WTC11 (cell line): ENCODE measurements around the gene UBL4A. TPM values are rescaled to one million over a fixed set of nuclear protein-coding genes. Genes with fewer than 3 reads are reported as not detected.

Experiments
- ATAC-seq: fragments of 200-7000 bp; cut with Tn5 transposase; 2 replicates; pipeline ENCODE4 v1.10.0; 2021; ENCODE audit warnings: mild to moderate bottlenecking, moderate library complexity
- CTCF ChIA-PET: fragments of 300-600 bp; sonication (Branson Sonifier 250); formaldehyde crosslinking; loops from one replicate; lab custom pipeline; 2021; ENCODE audit warnings: antibody characterized with exemption; lab: Charles Lee
- POLR2A ChIA-PET: fragments of 350-600 bp; sonication (Branson Sonifier 250); formaldehyde crosslinking; loops from one replicate; lab custom pipeline; 2021; ENCODE audit warnings: antibody characterized with exemption; lab: Charles Lee
- DNase-seq: peaks from one replicate; pipeline ENCODE4 v3.0.0; 2021; ENCODE audit warnings: low spot score
- H3K27ac Mint-ChIP-seq: 2 replicates; pipeline ENCODE4 v1.8.0; 2021; ENCODE audit warnings: mixed read lengths
- H3K27me3 Mint-ChIP-seq: 2 replicates; pipeline ENCODE4 v1.8.0; 2021; ENCODE audit warnings: low read depth, mild to moderate bottlenecking, moderate library complexity, mixed read lengths
- H3K36me3 Mint-ChIP-seq: 2 replicates; pipeline ENCODE4 v1.8.0; 2021; ENCODE audit warnings: mixed read lengths
- H3K4me1 Mint-ChIP-seq: 2 replicates; pipeline ENCODE4 v1.8.0; 2022; ENCODE audit warnings: mixed read lengths
- H3K4me3 Mint-ChIP-seq: 2 replicates; pipeline ENCODE4 v1.8.0; 2021; ENCODE audit warnings: mild to moderate bottlenecking, moderate library complexity, mixed read lengths
- H3K9me3 Mint-ChIP-seq: 2 replicates; pipeline ENCODE4 v1.8.0; 2021; ENCODE audit warnings: mixed read lengths
- CBFB ChIP-seq: sonication (generic); formaldehyde crosslinking; IDR thresholded peaks from 2 replicates; pipeline ENCODE4 v1.8.1; 2022; ENCODE audit warnings: mild to moderate bottlenecking, low read depth, missing genetic modification reagents
- EMX1 ChIP-seq: fragments of 250-450 bp; sonication (Bioruptor Pico); IDR thresholded peaks from 2 replicates; pipeline ENCODE4 v1.8.0; 2021; ENCODE audit warnings: mild to moderate bottlenecking
- ESRRA ChIP-seq: sonication (generic); formaldehyde crosslinking; IDR thresholded peaks from 2 replicates; pipeline ENCODE4 v1.8.1; 2022; ENCODE audit warnings: mild to moderate bottlenecking, missing genetic modification reagents, borderline replicate concordance
- IRF2 ChIP-seq: sonication (generic); formaldehyde crosslinking; IDR thresholded peaks from 2 replicates; pipeline ENCODE4 v1.8.0; 2022; ENCODE audit warnings: low read depth, missing genetic modification reagents, borderline replicate concordance
- KAT7 ChIP-seq: sonication (generic); formaldehyde crosslinking; IDR thresholded peaks from 2 replicates; pipeline ENCODE4 v1.8.1; 2023; ENCODE audit warnings: missing genetic modification reagents, mild to moderate bottlenecking, borderline replicate concordance
- NFE2L1 ChIP-seq: sonication (generic); formaldehyde crosslinking; IDR thresholded peaks from 2 replicates; pipeline ENCODE4 v1.8.1; 2023; ENCODE audit warnings: missing genetic modification reagents
- NR2C2 ChIP-seq: sonication (generic); formaldehyde crosslinking; IDR thresholded peaks from 2 replicates; pipeline ENCODE4 v1.8.0; 2022; ENCODE audit warnings: mild to moderate bottlenecking, missing genetic modification reagents
- SMAD3 ChIP-seq: sonication (generic); formaldehyde crosslinking; IDR thresholded peaks from 2 replicates; pipeline ENCODE4 v1.8.0; 2022; ENCODE audit warnings: missing genetic modification reagents, mild to moderate bottlenecking, borderline replicate concordance
- ZNF121 ChIP-seq: sonication (generic); formaldehyde crosslinking; IDR thresholded peaks from 2 replicates; pipeline ENCODE4 v1.8.0; 2023; ENCODE audit warnings: missing genetic modification reagents
- ZNF138 ChIP-seq: sonication (generic); formaldehyde crosslinking; conservative IDR thresholded peaks from 2 replicates; pipeline ENCODE4 v1.8.1; 2022; ENCODE audit warnings: mild to moderate bottlenecking, moderate library complexity, missing genetic modification reagents
- ZNF232 ChIP-seq: sonication (generic); formaldehyde crosslinking; IDR thresholded peaks from 2 replicates; pipeline ENCODE4 v1.8.0; 2022; ENCODE audit warnings: mild to moderate bottlenecking, missing genetic modification reagents
- ZNF671 ChIP-seq: fragments of 250-450 bp; sonication (Bioruptor Pico); IDR thresholded peaks from 2 replicates; pipeline ENCODE4 v1.8.0; 2021; ENCODE audit warnings: mild to moderate bottlenecking
- total RNA-seq: library from RNA; stranded (reverse); gene quantifications from 3 replicates; pipeline ENCODE4 v1.2.3, GENCODE V29; 2021
- TF ChIP-seq, protein P1 (sequence below): sonication (generic); formaldehyde crosslinking; IDR thresholded peaks from 2 replicates; pipeline ENCODE4 v1.8.1; 2023; ENCODE audit warnings: mild to moderate bottlenecking, missing genetic modification reagents
- TF ChIP-seq, protein P2 (sequence below): sonication (generic); formaldehyde crosslinking; IDR thresholded peaks from 2 replicates; pipeline ENCODE4 v1.8.1; 2023; ENCODE audit warnings: mild to moderate bottlenecking, missing genetic modification reagents, moderate library complexity
- TF ChIP-seq, protein P3 (sequence below): fragments of 250-450 bp; sonication (Bioruptor Pico); IDR thresholded peaks from 2 replicates; pipeline ENCODE4 v1.8.0; 2021; ENCODE audit warnings: mild to moderate bottlenecking
- TF ChIP-seq, protein P4 (sequence below): fragments of 250-450 bp; sonication (Bioruptor Pico); IDR thresholded peaks from 2 replicates; pipeline ENCODE4 v1.9.0; 2021; ENCODE audit warnings: mild to moderate bottlenecking
- TF ChIP-seq, protein P5 (sequence below): sonication (generic); formaldehyde crosslinking; IDR thresholded peaks from 2 replicates; pipeline ENCODE4 v1.8.1; 2022; ENCODE audit warnings: mild to moderate bottlenecking, moderate library complexity, missing genetic modification reagents
- TF ChIP-seq, protein P6 (sequence below): sonication (generic); formaldehyde crosslinking; IDR thresholded peaks from 2 replicates; pipeline ENCODE4 v1.8.0; 2022; ENCODE audit warnings: mild to moderate bottlenecking, missing genetic modification reagents
- TF ChIP-seq, protein P7 (sequence below): fragments of 250-450 bp; sonication (Bioruptor Pico); IDR thresholded peaks from 2 replicates; pipeline ENCODE4 v1.9.0; 2021; ENCODE audit warnings: moderate library complexity, mild to moderate bottlenecking, inconsistent platforms, borderline replicate concordance
- TF ChIP-seq, protein P8 (sequence below): sonication (generic); formaldehyde crosslinking; IDR thresholded peaks from 2 replicates; pipeline ENCODE4 v1.8.0; 2022; ENCODE audit warnings: mild to moderate bottlenecking, missing genetic modification reagents
- TF ChIP-seq, protein P9 (sequence below): fragments of 250-450 bp; sonication (Bioruptor Pico); IDR thresholded peaks from 2 replicates; pipeline ENCODE4 v2.1.2; 2022; ENCODE audit warnings: mild to moderate bottlenecking, moderate library complexity
- TF ChIP-seq, protein P10 (sequence below): sonication (generic); formaldehyde crosslinking; IDR thresholded peaks from 2 replicates; pipeline ENCODE4 v1.8.0; 2022; ENCODE audit warnings: mild to moderate bottlenecking, missing genetic modification reagents

Gene UBL4A
- total RNA-seq, 1 experiment from 2014 or later = 34.0 TPM

DNA sequence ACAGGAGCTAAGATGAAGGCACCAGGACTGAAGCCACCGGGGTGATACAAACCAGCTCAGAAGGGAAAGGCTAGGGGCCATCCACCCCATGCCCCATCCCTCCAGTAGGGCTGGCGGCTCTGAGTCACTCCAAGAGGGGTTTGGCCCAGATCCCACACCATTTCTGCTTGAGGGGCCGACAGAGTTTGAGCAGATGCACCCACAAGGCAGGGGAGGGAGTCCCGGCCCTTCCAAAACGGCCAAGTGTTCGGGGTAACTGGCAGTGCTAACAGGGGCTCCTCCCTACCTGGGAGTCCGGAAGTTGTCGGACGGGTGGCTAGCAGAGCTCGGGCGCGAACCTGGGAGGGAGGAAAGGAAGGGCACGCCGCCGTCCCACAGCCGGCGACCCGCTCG, 3.6 kb upstream of the UBL4A start:
- Mint-ChIP-seq H3K36me3 (no peaks in the 10 kb centered on the region; the same call in 1 of the 2 replicates), H3K4me1 (peaks cover 4% of the 10 kb centered on the region; the same call in 1 of the 2 replicates), H3K9me3 (no peaks in the 10 kb centered on the region), H3K27ac (no peak overlapping the region; the same call in 1 of the 2 replicates), H3K27me3 (peaks cover 5% of the 10 kb centered on the region; the same call in 1 of the 2 replicates), H3K4me3 (peak overlapping the region; percentile 73)
- ChIA-PET CTCF (interaction anchor here (0.5 to 2.3 kb wide), 10 partner anchors 12 to 182 kb away, joined by 3 to 14 read pairs (median 4); partner anchors contain the start of genes DNASE1L1, IKBKG and PLXNA3), POLR2A (interaction anchor here (0.9 to 2.2 kb wide), 7 partner anchors 12 to 120 kb away, joined by 3 to 8 read pairs (median 5); partner anchors contain the start of genes FAM3A and LAGE3)
- no peak for TF ChIP-seq ZNF138 (CRISPR knock-in tag)
- no peak for TF ChIP-seq ZNF671 (CRISPR knock-in tag)
- TF ChIP-seq, protein P1, sequence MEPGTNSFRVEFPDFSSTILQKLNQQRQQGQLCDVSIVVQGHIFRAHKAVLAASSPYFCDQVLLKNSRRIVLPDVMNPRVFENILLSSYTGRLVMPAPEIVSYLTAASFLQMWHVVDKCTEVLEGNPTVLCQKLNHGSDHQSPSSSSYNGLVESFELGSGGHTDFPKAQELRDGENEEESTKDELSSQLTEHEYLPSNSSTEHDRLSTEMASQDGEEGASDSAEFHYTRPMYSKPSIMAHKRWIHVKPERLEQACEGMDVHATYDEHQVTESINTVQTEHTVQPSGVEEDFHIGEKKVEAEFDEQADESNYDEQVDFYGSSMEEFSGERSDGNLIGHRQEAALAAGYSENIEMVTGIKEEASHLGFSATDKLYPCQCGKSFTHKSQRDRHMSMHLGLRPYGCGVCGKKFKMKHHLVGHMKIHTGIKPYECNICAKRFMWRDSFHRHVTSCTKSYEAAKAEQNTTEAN (CRISPR knock-in tag) = no peak
- no peak for TF ChIP-seq IRF2 (CRISPR knock-in tag)
- TF ChIP-seq CBFB (CRISPR knock-in tag) = no peak
- no peak for TF ChIP-seq NR2C2
- no peak for TF ChIP-seq EMX1 (CRISPR knock-in tag)
- no peak for TF ChIP-seq KAT7
- TF ChIP-seq, protein P2, sequence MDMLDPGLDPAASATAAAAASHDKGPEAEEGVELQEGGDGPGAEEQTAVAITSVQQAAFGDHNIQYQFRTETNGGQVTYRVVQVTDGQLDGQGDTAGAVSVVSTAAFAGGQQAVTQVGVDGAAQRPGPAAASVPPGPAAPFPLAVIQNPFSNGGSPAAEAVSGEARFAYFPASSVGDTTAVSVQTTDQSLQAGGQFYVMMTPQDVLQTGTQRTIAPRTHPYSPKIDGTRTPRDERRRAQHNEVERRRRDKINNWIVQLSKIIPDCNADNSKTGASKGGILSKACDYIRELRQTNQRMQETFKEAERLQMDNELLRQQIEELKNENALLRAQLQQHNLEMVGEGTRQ (CRISPR knock-in tag) = no peak
- no peak for TF ChIP-seq NFE2L1 (CRISPR knock-in tag)
- TF ChIP-seq ESRRA (CRISPR knock-in tag) = no peak
- no peak for DNase-seq
- ATAC-seq = no peak

DNA sequence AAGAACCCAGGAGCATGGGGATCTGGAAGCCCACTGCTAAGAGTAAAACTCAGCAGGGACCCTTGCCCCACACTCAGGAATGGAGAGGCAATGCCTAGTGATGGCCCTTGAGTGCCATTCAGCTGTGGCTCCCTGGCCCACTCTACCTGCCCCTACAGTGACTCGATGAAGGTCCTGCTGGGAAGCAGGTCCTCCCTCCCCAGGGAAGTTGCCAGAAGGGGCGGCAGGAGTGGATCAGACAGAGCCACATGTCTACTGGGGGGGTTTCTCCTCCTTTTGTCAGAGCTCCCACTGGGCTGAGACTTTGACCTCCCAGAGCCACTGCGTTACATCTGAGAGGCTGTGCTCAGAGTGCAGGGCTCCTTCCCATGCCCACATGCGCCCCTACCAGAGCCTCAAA, 2.8 kb upstream of the UBL4A start:
- Mint-ChIP-seq H3K36me3 (no peaks in the 10 kb centered on the region; the same call in 1 of the 2 replicates), H3K4me3 (peak overlapping the region; percentile 73; the same call in 1 of the 2 replicates), H3K27ac (no peak overlapping the region), H3K27me3 (peaks cover 5% of the 10 kb centered on the region; the same call in 1 of the 2 replicates), H3K4me1 (peaks cover 4% of the 10 kb centered on the region; the same call in 1 of the 2 replicates), H3K9me3 (no peaks in the 10 kb centered on the region)
- DNase-seq = no peak
- ChIA-PET CTCF (interaction anchor here (0.5 to 2.3 kb wide), 2 partner anchors 64 to 116 kb away, joined by 5 to 11 read pairs; no protein-coding TSS in a partner anchor), POLR2A (interaction anchor here (1.2 to 2.2 kb wide), 2 partner anchors 38 to 116 kb away, joined by 5 to 7 read pairs; no protein-coding TSS in a partner anchor)
- ATAC-seq = no peak
- TF ChIP-seq, protein P3, sequence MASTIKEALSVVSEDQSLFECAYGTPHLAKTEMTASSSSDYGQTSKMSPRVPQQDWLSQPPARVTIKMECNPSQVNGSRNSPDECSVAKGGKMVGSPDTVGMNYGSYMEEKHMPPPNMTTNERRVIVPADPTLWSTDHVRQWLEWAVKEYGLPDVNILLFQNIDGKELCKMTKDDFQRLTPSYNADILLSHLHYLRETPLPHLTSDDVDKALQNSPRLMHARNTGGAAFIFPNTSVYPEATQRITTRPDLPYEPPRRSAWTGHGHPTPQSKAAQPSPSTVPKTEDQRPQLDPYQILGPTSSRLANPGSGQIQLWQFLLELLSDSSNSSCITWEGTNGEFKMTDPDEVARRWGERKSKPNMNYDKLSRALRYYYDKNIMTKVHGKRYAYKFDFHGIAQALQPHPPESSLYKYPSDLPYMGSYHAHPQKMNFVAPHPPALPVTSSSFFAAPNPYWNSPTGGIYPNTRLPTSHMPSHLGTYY (CRISPR knock-in tag) = no peak
- TF ChIP-seq KAT7 (no peak), ZNF232 (CRISPR knock-in tag) (no peak), ZNF121 (CRISPR knock-in tag) (no peak), SMAD3 (CRISPR knock-in tag) (no peak)
- TF ChIP-seq, protein P4, sequence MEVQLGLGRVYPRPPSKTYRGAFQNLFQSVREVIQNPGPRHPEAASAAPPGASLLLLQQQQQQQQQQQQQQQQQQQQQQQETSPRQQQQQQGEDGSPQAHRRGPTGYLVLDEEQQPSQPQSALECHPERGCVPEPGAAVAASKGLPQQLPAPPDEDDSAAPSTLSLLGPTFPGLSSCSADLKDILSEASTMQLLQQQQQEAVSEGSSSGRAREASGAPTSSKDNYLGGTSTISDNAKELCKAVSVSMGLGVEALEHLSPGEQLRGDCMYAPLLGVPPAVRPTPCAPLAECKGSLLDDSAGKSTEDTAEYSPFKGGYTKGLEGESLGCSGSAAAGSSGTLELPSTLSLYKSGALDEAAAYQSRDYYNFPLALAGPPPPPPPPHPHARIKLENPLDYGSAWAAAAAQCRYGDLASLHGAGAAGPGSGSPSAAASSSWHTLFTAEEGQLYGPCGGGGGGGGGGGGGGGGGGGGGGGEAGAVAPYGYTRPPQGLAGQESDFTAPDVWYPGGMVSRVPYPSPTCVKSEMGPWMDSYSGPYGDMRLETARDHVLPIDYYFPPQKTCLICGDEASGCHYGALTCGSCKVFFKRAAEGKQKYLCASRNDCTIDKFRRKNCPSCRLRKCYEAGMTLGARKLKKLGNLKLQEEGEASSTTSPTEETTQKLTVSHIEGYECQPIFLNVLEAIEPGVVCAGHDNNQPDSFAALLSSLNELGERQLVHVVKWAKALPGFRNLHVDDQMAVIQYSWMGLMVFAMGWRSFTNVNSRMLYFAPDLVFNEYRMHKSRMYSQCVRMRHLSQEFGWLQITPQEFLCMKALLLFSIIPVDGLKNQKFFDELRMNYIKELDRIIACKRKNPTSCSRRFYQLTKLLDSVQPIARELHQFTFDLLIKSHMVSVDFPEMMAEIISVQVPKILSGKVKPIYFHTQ (CRISPR knock-in tag) = no peak
- TF ChIP-seq, protein P5, sequence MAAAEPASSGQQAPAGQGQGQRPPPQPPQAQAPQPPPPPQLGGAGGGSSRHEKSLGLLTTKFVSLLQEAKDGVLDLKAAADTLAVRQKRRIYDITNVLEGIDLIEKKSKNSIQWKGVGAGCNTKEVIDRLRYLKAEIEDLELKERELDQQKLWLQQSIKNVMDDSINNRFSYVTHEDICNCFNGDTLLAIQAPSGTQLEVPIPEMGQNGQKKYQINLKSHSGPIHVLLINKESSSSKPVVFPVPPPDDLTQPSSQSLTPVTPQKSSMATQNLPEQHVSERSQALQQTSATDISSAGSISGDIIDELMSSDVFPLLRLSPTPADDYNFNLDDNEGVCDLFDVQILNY (CRISPR knock-in tag) = no peak
- TF ChIP-seq, protein P6, sequence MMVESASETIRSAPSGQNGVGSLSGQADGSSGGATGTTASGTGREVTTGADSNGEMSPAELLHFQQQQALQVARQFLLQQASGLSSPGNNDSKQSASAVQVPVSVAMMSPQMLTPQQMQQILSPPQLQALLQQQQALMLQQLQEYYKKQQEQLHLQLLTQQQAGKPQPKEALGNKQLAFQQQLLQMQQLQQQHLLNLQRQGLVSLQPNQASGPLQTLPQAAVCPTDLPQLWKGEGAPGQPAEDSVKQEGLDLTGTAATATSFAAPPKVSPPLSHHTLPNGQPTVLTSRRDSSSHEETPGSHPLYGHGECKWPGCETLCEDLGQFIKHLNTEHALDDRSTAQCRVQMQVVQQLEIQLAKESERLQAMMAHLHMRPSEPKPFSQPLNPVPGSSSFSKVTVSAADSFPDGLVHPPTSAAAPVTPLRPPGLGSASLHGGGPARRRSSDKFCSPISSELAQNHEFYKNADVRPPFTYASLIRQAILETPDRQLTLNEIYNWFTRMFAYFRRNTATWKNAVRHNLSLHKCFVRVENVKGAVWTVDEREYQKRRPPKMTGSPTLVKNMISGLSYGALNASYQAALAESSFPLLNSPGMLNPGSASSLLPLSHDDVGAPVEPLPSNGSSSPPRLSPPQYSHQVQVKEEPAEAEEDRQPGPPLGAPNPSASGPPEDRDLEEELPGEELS (CRISPR knock-in tag) = no peak
- TF ChIP-seq, protein P7, sequence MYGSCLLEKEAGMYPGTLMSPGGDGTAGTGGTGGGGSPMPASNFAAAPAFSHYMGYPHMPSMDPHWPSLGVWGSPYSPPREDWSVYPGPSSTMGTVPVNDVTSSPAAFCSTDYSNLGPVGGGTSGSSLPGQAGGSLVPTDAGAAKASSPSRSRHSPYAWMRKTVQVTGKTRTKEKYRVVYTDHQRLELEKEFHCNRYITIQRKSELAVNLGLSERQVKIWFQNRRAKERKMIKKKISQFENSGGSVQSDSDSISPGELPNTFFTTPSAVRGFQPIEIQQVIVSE (CRISPR knock-in tag) = no peak
- TF ChIP-seq, protein P8, sequence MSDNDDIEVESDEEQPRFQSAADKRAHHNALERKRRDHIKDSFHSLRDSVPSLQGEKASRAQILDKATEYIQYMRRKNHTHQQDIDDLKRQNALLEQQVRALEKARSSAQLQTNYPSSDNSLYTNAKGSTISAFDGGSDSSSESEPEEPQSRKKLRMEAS (CRISPR knock-in tag) = no peak
- TF ChIP-seq, protein P9, sequence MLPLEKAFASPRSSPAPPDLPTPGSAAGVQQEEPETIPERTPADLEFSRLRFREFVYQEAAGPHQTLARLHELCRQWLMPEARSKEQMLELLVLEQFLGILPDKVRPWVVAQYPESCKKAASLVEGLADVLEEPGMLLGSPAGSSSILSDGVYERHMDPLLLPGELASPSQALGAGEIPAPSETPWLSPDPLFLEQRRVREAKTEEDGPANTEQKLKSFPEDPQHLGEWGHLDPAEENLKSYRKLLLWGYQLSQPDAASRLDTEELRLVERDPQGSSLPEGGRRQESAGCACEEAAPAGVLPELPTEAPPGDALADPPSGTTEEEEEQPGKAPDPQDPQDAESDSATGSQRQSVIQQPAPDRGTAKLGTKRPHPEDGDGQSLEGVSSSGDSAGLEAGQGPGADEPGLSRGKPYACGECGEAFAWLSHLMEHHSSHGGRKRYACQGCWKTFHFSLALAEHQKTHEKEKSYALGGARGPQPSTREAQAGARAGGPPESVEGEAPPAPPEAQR (CRISPR knock-in tag) = no peak
- TF ChIP-seq, protein P10, sequence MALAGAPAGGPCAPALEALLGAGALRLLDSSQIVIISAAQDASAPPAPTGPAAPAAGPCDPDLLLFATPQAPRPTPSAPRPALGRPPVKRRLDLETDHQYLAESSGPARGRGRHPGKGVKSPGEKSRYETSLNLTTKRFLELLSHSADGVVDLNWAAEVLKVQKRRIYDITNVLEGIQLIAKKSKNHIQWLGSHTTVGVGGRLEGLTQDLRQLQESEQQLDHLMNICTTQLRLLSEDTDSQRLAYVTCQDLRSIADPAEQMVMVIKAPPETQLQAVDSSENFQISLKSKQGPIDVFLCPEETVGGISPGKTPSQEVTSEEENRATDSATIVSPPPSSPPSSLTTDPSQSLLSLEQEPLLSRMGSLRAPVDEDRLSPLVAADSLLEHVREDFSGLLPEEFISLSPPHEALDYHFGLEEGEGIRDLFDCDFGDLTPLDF (CRISPR knock-in tag) = no peak
